ENCODE results near the gene PPP6R3.
"Not testable (repeated sequence)": the region's sequence is repeated elsewhere in the genome, so short reads cannot be mapped to it uniquely, and the experiment has no call there.

The PPP6R3 gene

GRCh38 chr11:68601147-68601546 is 140.6 kb downstream of the PPP6R3 start:
- DNase-seq (ENCODE audit: low spot score), result no peak

- DNase-seq (ENCODE audit: low spot score), result no peak
Observed at GRCh38 chr11:68609761-68610160, 149.2 kb downstream of the PPP6R3 start.

GRCh38 chr11:68610452-68611116 is 150.0 kb downstream of the PPP6R3 start:
- DNase-seq (ENCODE audit: low spot score), result no peak

GRCh38 chr11:68615657-68616056 is 155.1 kb downstream of the PPP6R3 start:
- DNase-seq (ENCODE audit: low spot score), result no peak

GRCh38 chr11:68617925-68618809 is 157.6 kb downstream of the PPP6R3 start:
- no peak for DNase-seq (ENCODE audit: low spot score)

- DNase-seq (ENCODE audit: low spot score), result no peak
Observed at GRCh38 chr11:68621826-68622225, 161.3 kb downstream of the PPP6R3 start.

GRCh38 chr11:68623706-68624105 is 163.2 kb downstream of the PPP6R3 start:
- not testable (repeated sequence) for DNase-seq (ENCODE audit: low spot score)

- DNase-seq (ENCODE audit: low spot score), result not testable (repeated sequence)
Observed at GRCh38 chr11:68625069-68625468, 164.5 kb downstream of the PPP6R3 start.

GRCh38 chr11:68626236-68626635 is 165.7 kb downstream of the PPP6R3 start:
- not testable (repeated sequence) for DNase-seq (ENCODE audit: low spot score)

- not testable (repeated sequence) for DNase-seq (ENCODE audit: low spot score)
Observed at GRCh38 chr11:68628837-68629236, 168.3 kb downstream of the PPP6R3 start.

GRCh38 chr11:68632375-68632774 is 171.8 kb downstream of the PPP6R3 start:
- not testable (repeated sequence) for DNase-seq (ENCODE audit: low spot score)

GRCh38 chr11:68632802-68633201 is 172.2 kb downstream of the PPP6R3 start:
- DNase-seq (ENCODE audit: low spot score), result peak; percentile 68

- DNase-seq (ENCODE audit: low spot score), result not testable (repeated sequence)
Observed at GRCh38 chr11:68634606-68635005, 174.1 kb downstream of the PPP6R3 start.

- not testable (repeated sequence) for DNase-seq (ENCODE audit: low spot score)
Observed at GRCh38 chr11:68635172-68635571, 174.6 kb downstream of the PPP6R3 start.

- not testable (repeated sequence) for DNase-seq (ENCODE audit: low spot score)
Observed at GRCh38 chr11:68635883-68636282, 175.3 kb downstream of the PPP6R3 start.

GRCh38 chr11:68639322-68639721 is 178.8 kb downstream of the PPP6R3 start:
- not testable (repeated sequence) for DNase-seq (ENCODE audit: low spot score)

- no peak for DNase-seq (ENCODE audit: low spot score)
Observed at GRCh38 chr11:68641880-68642279, 181.3 kb downstream of the PPP6R3 start.

GRCh38 chr11:68643585-68643984 is 183.0 kb downstream of the PPP6R3 start:
- DNase-seq (ENCODE audit: low spot score), result no peak

- no peak for DNase-seq (ENCODE audit: low spot score)
Observed at GRCh38 chr11:68646832-68647231, 186.3 kb downstream of the PPP6R3 start.

- DNase-seq (ENCODE audit: low spot score), result no peak
Observed at GRCh38 chr11:68649851-68650555, 189.5 kb downstream of the PPP6R3 start.

- no peak for DNase-seq (ENCODE audit: low spot score)
Observed at GRCh38 chr11:68650801-68651200, 190.2 kb downstream of the PPP6R3 start.

GRCh38 chr11:68651208-68651984 is 190.8 kb downstream of the PPP6R3 start:
- DNase-seq (ENCODE audit: low spot score), result no peak
